ENCODE results near the gene CARMIL1.

The CARMIL1 gene

GRCh38 chr6:25278914-25279747 is at the start of gene CARMIL1:
CARMIL1 (plus strand) TSS chr6:25279374; CDS start chr6:25279796, 422 bp downstream.
- Histone ChIP-seq H3K4me3 (peak within 1 kb of the TSS; percentile 74), H4K20me1 (no peaks in the 10 kb centered on the region), H3K4me1 (peaks cover 14% of the 10 kb centered on the region), H3K27me3 (peaks cover 11% of the 10 kb centered on the region), H3K9ac (peak within 1 kb of the TSS; percentile 72), H3K36me3 (no peaks in the 10 kb centered on the region), H3K9me3 (no peaks in the 10 kb centered on the region), H3K27ac (peak within 1 kb of the TSS; percentile 39), H3K4me2 (peak within 1 kb of the TSS; percentile 93)
- no peak for TF ChIP-seq Cebpa-rat (IDR thresholded peaks at IDR 0.05)

DNA sequence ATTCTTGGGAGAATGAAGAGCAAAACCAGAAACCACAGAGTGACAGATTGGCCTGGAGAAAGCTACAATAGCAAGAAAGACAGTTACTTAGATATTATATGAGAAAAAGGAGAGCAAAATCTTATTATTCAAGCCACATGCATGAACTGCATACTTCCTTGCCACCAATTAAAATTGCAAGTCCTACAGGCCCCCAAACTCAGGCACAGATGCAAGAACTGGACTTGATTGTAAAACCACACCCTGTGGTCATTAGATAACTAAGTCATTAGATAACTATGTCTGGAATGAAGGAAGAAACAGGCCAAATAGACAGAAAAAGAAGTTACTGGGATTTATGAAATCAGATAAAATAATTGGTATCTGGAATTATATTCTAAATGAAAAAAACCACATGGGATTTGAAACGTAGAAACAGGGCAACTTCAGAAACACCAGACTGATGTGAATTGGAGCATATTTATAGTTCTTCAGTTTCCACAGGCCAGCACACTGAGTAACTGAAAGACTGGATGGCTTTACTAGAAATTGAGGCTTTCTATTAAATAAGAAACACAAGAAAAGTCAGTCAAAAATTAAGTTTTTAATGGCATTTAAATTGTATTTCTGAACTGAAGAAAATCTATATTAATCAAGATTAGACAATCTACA is 49.4 kb upstream of the CARMIL1 start:
- H3K4me2 ChIP-seq, result no peak overlapping the region
- H3K4me3 ChIP-seq, result no peak overlapping the region
- no peaks in the 10 kb centered on the region for H3K36me3 ChIP-seq
- H4K20me1 ChIP-seq, result no peaks in the 10 kb centered on the region
- 0 out of 2 replicates have a peak, but pooled peaks cover 6% of the 10 kb centered on the region for H3K4me1 ChIP-seq
- H3K9me3 ChIP-seq, result no peaks in the 10 kb centered on the region
- no peak for TF ChIP-seq Cebpa-rat (IDR thresholded peaks at IDR 0.05)
- H3K9ac ChIP-seq, result no peak overlapping the region
- H3K27me3 ChIP-seq, result no peaks in the 10 kb centered on the region
- no peak overlapping the region for H3K27ac ChIP-seq

DNA sequence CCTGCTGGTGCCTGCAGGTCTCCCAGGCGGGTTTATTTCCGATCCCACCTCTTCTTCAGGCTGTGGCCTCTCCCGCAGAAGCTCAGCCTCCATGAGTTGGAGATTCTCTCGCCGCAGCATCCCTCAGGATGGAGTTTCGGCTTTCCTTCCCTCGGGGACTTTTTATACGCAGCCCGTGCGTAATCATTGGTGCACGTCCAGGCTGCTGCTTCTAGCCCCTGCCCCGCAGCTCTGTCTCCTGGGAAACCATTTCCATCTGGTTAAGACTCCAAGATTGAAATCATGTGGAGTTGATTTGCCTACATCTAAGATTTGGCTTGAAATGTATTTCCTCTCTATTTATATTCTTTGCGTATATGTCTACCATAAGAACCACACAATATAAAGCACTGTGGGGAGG is 46.7 kb upstream of the CARMIL1 start:
- Histone ChIP-seq H3K4me2 (no peak overlapping the region), H4K20me1 (no peaks in the 10 kb centered on the region), H3K4me1 (no peaks in the 10 kb centered on the region), H3K9ac (no peak overlapping the region), H3K27me3 (no peaks in the 10 kb centered on the region), H3K36me3 (no peaks in the 10 kb centered on the region), H3K27ac (no peak overlapping the region), H3K9me3 (no peaks in the 10 kb centered on the region), H3K4me3 (no peak overlapping the region)
- no peak for TF ChIP-seq Cebpa-rat (IDR thresholded peaks at IDR 0.05)

DNA sequence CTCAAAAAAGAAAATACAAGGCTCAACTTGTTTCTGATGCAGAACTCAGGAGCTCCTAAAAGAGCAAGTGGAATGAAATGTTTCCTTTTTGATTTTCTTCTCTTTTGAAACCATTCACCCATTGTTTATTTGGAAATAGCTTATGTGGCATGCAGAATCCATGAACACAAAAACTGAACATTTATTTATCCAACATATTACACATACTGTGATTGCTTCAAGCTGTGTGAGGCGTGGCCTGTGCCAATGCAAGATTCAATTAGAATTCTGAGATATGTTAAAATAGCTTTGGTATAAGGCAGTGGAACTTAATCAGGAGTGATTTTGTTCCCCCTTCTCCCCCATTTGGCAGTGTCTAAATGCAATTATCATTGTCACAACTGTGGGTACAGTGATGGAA is 45.9 kb upstream of the CARMIL1 start:
- Histone ChIP-seq H3K27me3 (no peaks in the 10 kb centered on the region), H3K27ac (no peak overlapping the region), H3K9me3 (no peaks in the 10 kb centered on the region), H4K20me1 (no peaks in the 10 kb centered on the region), H3K4me1 (no peaks in the 10 kb centered on the region), H3K9ac (no peak overlapping the region), H3K4me2 (no peak overlapping the region), H3K4me3 (no peak overlapping the region), H3K36me3 (no peaks in the 10 kb centered on the region)
- no peak for TF ChIP-seq Cebpa-rat (IDR thresholded peaks at IDR 0.05)

- no peak overlapping the region for H3K27ac ChIP-seq
- no peak overlapping the region for H3K4me3 ChIP-seq
- no peak overlapping the region for H3K4me2 ChIP-seq
- no peaks in the 10 kb centered on the region for H4K20me1 ChIP-seq
- no peak for TF ChIP-seq Cebpa-rat (IDR thresholded peaks at IDR 0.05)
- no peak overlapping the region for H3K9ac ChIP-seq
- no peaks in the 10 kb centered on the region for H3K4me1 ChIP-seq
- H3K9me3 ChIP-seq, result no peaks in the 10 kb centered on the region
- H3K27me3 ChIP-seq, result no peaks in the 10 kb centered on the region
- no peaks in the 10 kb centered on the region for H3K36me3 ChIP-seq
These were observed 41.6 kb upstream of the CARMIL1 start for GRCh38 chr6:25237579-25237978.

DNA sequence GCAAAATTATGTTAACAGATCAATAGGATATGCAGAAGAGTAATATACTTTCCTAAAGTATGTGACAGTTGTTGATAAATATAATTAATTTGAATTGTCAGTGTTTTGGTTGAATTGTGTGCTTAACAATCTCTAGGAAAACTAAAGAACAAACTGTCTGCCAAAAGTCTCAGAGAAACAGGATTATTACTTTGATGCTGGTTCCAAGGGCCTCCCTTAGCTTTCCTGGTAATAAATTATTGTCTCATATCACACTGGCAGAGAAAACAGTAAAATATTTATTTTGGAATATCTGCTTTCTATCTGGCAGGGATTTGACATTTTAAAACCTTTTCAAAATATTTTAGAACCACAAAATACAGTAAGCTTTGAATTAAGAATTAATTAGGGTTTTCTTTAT is 40.1 kb upstream of the CARMIL1 start:
- Histone ChIP-seq H3K36me3 (no peaks in the 10 kb centered on the region), H3K4me3 (no peak overlapping the region), H3K4me2 (no peak overlapping the region), H3K27ac (no peak overlapping the region), H3K9ac (no peak overlapping the region), H3K9me3 (no peaks in the 10 kb centered on the region), H3K27me3 (no peaks in the 10 kb centered on the region), H4K20me1 (no peaks in the 10 kb centered on the region), H3K4me1 (no peaks in the 10 kb centered on the region)
- no peak for TF ChIP-seq Cebpa-rat (IDR thresholded peaks at IDR 0.05)

- no peaks in the 10 kb centered on the region for H3K27me3 ChIP-seq
- no peak overlapping the region for H3K9ac ChIP-seq
- H3K9me3 ChIP-seq, result no peaks in the 10 kb centered on the region
- H3K27ac ChIP-seq, result no peak overlapping the region
- H3K4me2 ChIP-seq, result no peak overlapping the region
- no peaks in the 10 kb centered on the region for H4K20me1 ChIP-seq
- H3K36me3 ChIP-seq, result no peaks in the 10 kb centered on the region
- H3K4me3 ChIP-seq, result no peak overlapping the region
- TF ChIP-seq Cebpa-rat (IDR thresholded peaks at IDR 0.05), result no peak
- H3K4me1 ChIP-seq, result no peaks in the 10 kb centered on the region
These were observed 39.7 kb upstream of the CARMIL1 start for GRCh38 chr6:25239498-25239897.

GRCh38 chr6:25242567-25242966 is 36.6 kb upstream of the CARMIL1 start:
- Histone ChIP-seq H3K27me3 (no peaks in the 10 kb centered on the region), H3K4me2 (no peak overlapping the region), H4K20me1 (no peaks in the 10 kb centered on the region), H3K36me3 (no peaks in the 10 kb centered on the region), H3K4me3 (no peak overlapping the region), H3K9me3 (no peaks in the 10 kb centered on the region), H3K4me1 (no peaks in the 10 kb centered on the region), H3K27ac (no peak overlapping the region), H3K9ac (no peak overlapping the region)
- TF ChIP-seq Cebpa-rat (IDR thresholded peaks at IDR 0.05), result no peak

GRCh38 chr6:25244865-25245264 is 34.3 kb upstream of the CARMIL1 start:
- H3K9ac ChIP-seq, result no peak overlapping the region
- H3K4me2 ChIP-seq, result no peak overlapping the region
- no peaks in the 10 kb centered on the region for H3K9me3 ChIP-seq
- no peaks in the 10 kb centered on the region for H3K4me1 ChIP-seq
- no peaks in the 10 kb centered on the region for H3K27me3 ChIP-seq
- TF ChIP-seq Cebpa-rat (IDR thresholded peaks at IDR 0.05), result no peak
- H3K4me3 ChIP-seq, result no peak overlapping the region
- H3K36me3 ChIP-seq, result no peaks in the 10 kb centered on the region
- H3K27ac ChIP-seq, result no peak overlapping the region
- H4K20me1 ChIP-seq, result no peaks in the 10 kb centered on the region

- H3K27me3 ChIP-seq, result no peaks in the 10 kb centered on the region
- H3K4me2 ChIP-seq, result no peak overlapping the region
- no peaks in the 10 kb centered on the region for H4K20me1 ChIP-seq
- H3K36me3 ChIP-seq, result no peaks in the 10 kb centered on the region
- no peak overlapping the region for H3K27ac ChIP-seq
- no peaks in the 10 kb centered on the region for H3K9me3 ChIP-seq
- no peak overlapping the region for H3K9ac ChIP-seq
- H3K4me3 ChIP-seq, result no peak overlapping the region
- H3K4me1 ChIP-seq, result no peaks in the 10 kb centered on the region
- no peak for TF ChIP-seq Cebpa-rat (IDR thresholded peaks at IDR 0.05)
These were observed 31.1 kb upstream of the CARMIL1 start for GRCh38 chr6:25248123-25248522.
